ENCODE data around the gene GRAP.

Gene GRAP

GRCh38 chr17:19002805-19003542 lies 43.8 kb downstream of the GRAP start:
- no peaks in the 10 kb centered on the region for H3K9me3 ChIP-seq (ENCODE audit: control insufficient read depth, low read length)
- peaks cover 47% of the 10 kb centered on the region for H3K4me1 ChIP-seq (ENCODE audit: control insufficient read depth, insufficient read depth, low read length)
- no peaks in the 10 kb centered on the region for H3K27me3 ChIP-seq (ENCODE audit: control insufficient read depth, insufficient read depth, low read length)
- H3K9ac ChIP-seq (ENCODE audit: low read length): peak overlapping the region; percentile 80
- H3K4me3 ChIP-seq (ENCODE audit: low read length): peak overlapping the region; percentile 18
- H3K36me3 ChIP-seq (ENCODE audit: control insufficient read depth, insufficient read depth, low read length): no peaks in the 10 kb centered on the region

- H3K4me1 ChIP-seq (ENCODE audit: control insufficient read depth, insufficient read depth, low read length): peaks cover 49% of the 10 kb centered on the region
- H3K9ac ChIP-seq (ENCODE audit: low read length): peak overlapping the region; percentile 80
These were observed 44.7 kb downstream of the GRAP start for GRCh38 chr17:19001907-19002590.

GRCh38 chr17:19000531-19001325 lies 46.0 kb downstream of the GRAP start:
- H3K9ac ChIP-seq (ENCODE audit: low read length): peak overlapping the region; percentile 32
- peaks cover 49% of the 10 kb centered on the region for H3K4me1 ChIP-seq (ENCODE audit: control insufficient read depth, insufficient read depth, low read length)
- H3K27me3 ChIP-seq (ENCODE audit: control insufficient read depth, insufficient read depth, low read length): no peaks in the 10 kb centered on the region
- no peaks in the 10 kb centered on the region for H3K36me3 ChIP-seq (ENCODE audit: control insufficient read depth, insufficient read depth, low read length)
- H3K4me3 ChIP-seq (ENCODE audit: low read length): no peak overlapping the region
- no peaks in the 10 kb centered on the region for H3K9me3 ChIP-seq (ENCODE audit: control insufficient read depth, low read length)

More at GRCh38 chr17:19001907-19002590, 44.7 kb downstream of the GRAP start:
- H3K36me3 ChIP-seq (ENCODE audit: control insufficient read depth, insufficient read depth, low read length): no peaks in the 10 kb centered on the region
- no peaks in the 10 kb centered on the region for H3K27me3 ChIP-seq (ENCODE audit: control insufficient read depth, insufficient read depth, low read length)
- no peak overlapping the region for H3K4me3 ChIP-seq (ENCODE audit: low read length)
- H3K9me3 ChIP-seq (ENCODE audit: control insufficient read depth, low read length): no peaks in the 10 kb centered on the region

- Histone ChIP-seq H3K9ac (ENCODE audit: low read length) (no peak overlapping the region), H3K4me3 (ENCODE audit: low read length) (no peak overlapping the region), H3K36me3 (ENCODE audit: control insufficient read depth, insufficient read depth, low read length) (no peaks in the 10 kb centered on the region), H3K9me3 (ENCODE audit: control insufficient read depth, low read length) (no peaks in the 10 kb centered on the region), H3K4me1 (ENCODE audit: control insufficient read depth, insufficient read depth, low read length) (peaks cover 45% of the 10 kb centered on the region), H3K27me3 (ENCODE audit: control insufficient read depth, insufficient read depth, low read length) (no peaks in the 10 kb centered on the region)
These were observed 46.8 kb downstream of the GRAP start for GRCh38 chr17:18999911-19000310.

- H3K9ac ChIP-seq (ENCODE audit: low read length): no peak overlapping the region
- H3K27me3 ChIP-seq (ENCODE audit: control insufficient read depth, insufficient read depth, low read length): no peaks in the 10 kb centered on the region
- H3K4me3 ChIP-seq (ENCODE audit: low read length): no peak overlapping the region
- H3K4me1 ChIP-seq (ENCODE audit: control insufficient read depth, insufficient read depth, low read length): peaks cover 45% of the 10 kb centered on the region
- H3K36me3 ChIP-seq (ENCODE audit: control insufficient read depth, insufficient read depth, low read length): no peaks in the 10 kb centered on the region
- H3K9me3 ChIP-seq (ENCODE audit: control insufficient read depth, low read length): no peaks in the 10 kb centered on the region
These were observed 47.4 kb downstream of the GRAP start for GRCh38 chr17:18999394-18999793.

- no peaks in the 10 kb centered on the region for H3K36me3 ChIP-seq (ENCODE audit: control insufficient read depth, insufficient read depth, low read length)
- no peak overlapping the region for H3K4me3 ChIP-seq (ENCODE audit: low read length)
- H3K27me3 ChIP-seq (ENCODE audit: control insufficient read depth, insufficient read depth, low read length): no peaks in the 10 kb centered on the region
- H3K4me1 ChIP-seq (ENCODE audit: control insufficient read depth, insufficient read depth, low read length): peaks cover 54% of the 10 kb centered on the region
- no peak overlapping the region for H3K9ac ChIP-seq (ENCODE audit: low read length)
- no peaks in the 10 kb centered on the region for H3K9me3 ChIP-seq (ENCODE audit: control insufficient read depth, low read length)
These were observed 49.0 kb downstream of the GRAP start for GRCh38 chr17:18997650-18998196.

- Histone ChIP-seq H3K4me1 (ENCODE audit: control insufficient read depth, insufficient read depth, low read length) (peaks cover 48% of the 10 kb centered on the region), H3K4me3 (ENCODE audit: low read length) (no peak overlapping the region), H3K9me3 (ENCODE audit: control insufficient read depth, low read length) (no peaks in the 10 kb centered on the region), H3K27me3 (ENCODE audit: control insufficient read depth, insufficient read depth, low read length) (no peaks in the 10 kb centered on the region), H3K9ac (ENCODE audit: low read length) (no peak overlapping the region), H3K36me3 (ENCODE audit: control insufficient read depth, insufficient read depth, low read length) (no peaks in the 10 kb centered on the region)
These were observed 50.3 kb downstream of the GRAP start for GRCh38 chr17:18996458-18996857.

- Histone ChIP-seq H3K9me3 (ENCODE audit: control insufficient read depth, low read length) (no peaks in the 10 kb centered on the region), H3K27me3 (ENCODE audit: control insufficient read depth, insufficient read depth, low read length) (no peaks in the 10 kb centered on the region), H3K36me3 (ENCODE audit: control insufficient read depth, insufficient read depth, low read length) (peaks cover 5% of the 10 kb centered on the region), H3K4me1 (ENCODE audit: control insufficient read depth, insufficient read depth, low read length) (peaks cover 36% of the 10 kb centered on the region), H3K9ac (ENCODE audit: low read length) (no peak overlapping the region), H3K4me3 (ENCODE audit: low read length) (no peak overlapping the region)
These were observed 51.5 kb downstream of the GRAP start for GRCh38 chr17:18995220-18995619.

GRCh38 chr17:18994631-18995030 lies 52.1 kb downstream of the GRAP start:
- Histone ChIP-seq H3K4me1 (ENCODE audit: control insufficient read depth, insufficient read depth, low read length) (peaks cover 32% of the 10 kb centered on the region), H3K4me3 (ENCODE audit: low read length) (no peak overlapping the region), H3K9ac (ENCODE audit: low read length) (no peak overlapping the region), H3K36me3 (ENCODE audit: control insufficient read depth, insufficient read depth, low read length) (peaks cover 5% of the 10 kb centered on the region), H3K27me3 (ENCODE audit: control insufficient read depth, insufficient read depth, low read length) (no peaks in the 10 kb centered on the region), H3K9me3 (ENCODE audit: control insufficient read depth, low read length) (no peaks in the 10 kb centered on the region)

- Histone ChIP-seq H3K4me3 (ENCODE audit: low read length) (no peak overlapping the region), H3K9me3 (ENCODE audit: control insufficient read depth, low read length) (no peaks in the 10 kb centered on the region), H3K4me1 (ENCODE audit: control insufficient read depth, insufficient read depth, low read length) (peaks cover 36% of the 10 kb centered on the region), H3K27me3 (ENCODE audit: control insufficient read depth, insufficient read depth, low read length) (no peaks in the 10 kb centered on the region), H3K36me3 (ENCODE audit: control insufficient read depth, insufficient read depth, low read length) (peaks cover 5% of the 10 kb centered on the region), H3K9ac (ENCODE audit: low read length) (no peak overlapping the region)
These were observed 52.7 kb downstream of the GRAP start for GRCh38 chr17:18993905-18994526.

- no peak overlapping the region for H3K4me3 ChIP-seq (ENCODE audit: low read length)
- peaks cover 41% of the 10 kb centered on the region for H3K4me1 ChIP-seq (ENCODE audit: control insufficient read depth, insufficient read depth, low read length)
- H3K36me3 ChIP-seq (ENCODE audit: control insufficient read depth, insufficient read depth, low read length): peaks cover 6% of the 10 kb centered on the region
- no peak overlapping the region for H3K9ac ChIP-seq (ENCODE audit: low read length)
- H3K9me3 ChIP-seq (ENCODE audit: control insufficient read depth, low read length): no peaks in the 10 kb centered on the region
- no peaks in the 10 kb centered on the region for H3K27me3 ChIP-seq (ENCODE audit: control insufficient read depth, insufficient read depth, low read length)
These were observed 54.2 kb downstream of the GRAP start for GRCh38 chr17:18992454-18993130.

Data from mucosa of stomach (tissue), 1 donor.